Glutamatergic neuron (in vitro differentiated cells): Measurements from ENCODE around the gene VEPH1. TPM values are rescaled to one million over a fixed set of nuclear protein-coding genes. Genes with fewer than 3 reads are reported as not detected.

Source experiments
- DNase-seq: peaks from one replicate; pipeline ENCODE4 v3.0.0; 2022
- H3K27ac Mint-ChIP-seq: one replicate; pipeline ENCODE4 v1.8.0; 2020; ENCODE audit warnings: mild to moderate bottlenecking, mixed read lengths, inconsistent platforms; ENCODE audit not compliant: unreplicated experiment
- H3K27me3 Mint-ChIP-seq: one replicate; pipeline ENCODE4 v1.8.0; 2020; ENCODE audit warnings: mild to moderate bottlenecking, moderate library complexity, mixed read lengths, inconsistent platforms; ENCODE audit not compliant: unreplicated experiment
- H3K36me3 Mint-ChIP-seq: one replicate; pipeline ENCODE4 v1.8.0; 2020; ENCODE audit warnings: mild to moderate bottlenecking, mixed read lengths, inconsistent platforms; ENCODE audit not compliant: unreplicated experiment
- H3K4me1 Mint-ChIP-seq: one replicate; pipeline ENCODE4 v1.8.0; 2020; ENCODE audit warnings: mild to moderate bottlenecking, low read depth, mixed read lengths, inconsistent platforms; ENCODE audit not compliant: unreplicated experiment
- H3K4me3 Mint-ChIP-seq: one replicate; pipeline ENCODE4 v1.8.0; 2020; ENCODE audit warnings: mild to moderate bottlenecking, mixed read lengths, inconsistent platforms; ENCODE audit not compliant: unreplicated experiment
- H3K9me3 Mint-ChIP-seq: one replicate; pipeline ENCODE4 v1.8.0; 2020; ENCODE audit warnings: mild to moderate bottlenecking, moderate library complexity, mixed read lengths, inconsistent platforms; ENCODE audit not compliant: unreplicated experiment
- total RNA-seq: library from RNA; stranded (reverse); fragmentation: NEBNext Ultra II Directional; extraction: Animal tissue kit (Norgen Biotek cat#: 25700); gene quantifications from one replicate; pipeline ENCODE4 v1.2.1, GENCODE V29; 2021; ENCODE audit not compliant: unreplicated experiment
- TF ChIP-seq, protein P1 (sequence below): fragments of 200-600 bp; sonication (generic); IDR thresholded peaks from one replicate; pipeline ENCODE4 v1.5.0; 2021; ENCODE audit not compliant: partially characterized antibody, unreplicated experiment

VEPH1 gene
- total RNA-seq, 1 donor from 2014 or later, result 9.3 TPM

GRCh38 chr3:157516928-157517327 is 13.7 kb upstream of the VEPH1 start:
- Mint-ChIP-seq H3K27ac (no peak overlapping the region), H3K27me3 (no peaks in the 10 kb centered on the region)

GRCh38 chr3:157515398-157515797 is 12.2 kb upstream of the VEPH1 start:
- Mint-ChIP-seq H3K4me1 (no peaks in the 10 kb centered on the region), H3K4me3 (no peak overlapping the region), H3K27ac (no peak overlapping the region), H3K27me3 (no peaks in the 10 kb centered on the region), H3K9me3 (peaks cover 5% of the 10 kb centered on the region), H3K36me3 (no peaks in the 10 kb centered on the region)
- TF ChIP-seq, protein P1, sequence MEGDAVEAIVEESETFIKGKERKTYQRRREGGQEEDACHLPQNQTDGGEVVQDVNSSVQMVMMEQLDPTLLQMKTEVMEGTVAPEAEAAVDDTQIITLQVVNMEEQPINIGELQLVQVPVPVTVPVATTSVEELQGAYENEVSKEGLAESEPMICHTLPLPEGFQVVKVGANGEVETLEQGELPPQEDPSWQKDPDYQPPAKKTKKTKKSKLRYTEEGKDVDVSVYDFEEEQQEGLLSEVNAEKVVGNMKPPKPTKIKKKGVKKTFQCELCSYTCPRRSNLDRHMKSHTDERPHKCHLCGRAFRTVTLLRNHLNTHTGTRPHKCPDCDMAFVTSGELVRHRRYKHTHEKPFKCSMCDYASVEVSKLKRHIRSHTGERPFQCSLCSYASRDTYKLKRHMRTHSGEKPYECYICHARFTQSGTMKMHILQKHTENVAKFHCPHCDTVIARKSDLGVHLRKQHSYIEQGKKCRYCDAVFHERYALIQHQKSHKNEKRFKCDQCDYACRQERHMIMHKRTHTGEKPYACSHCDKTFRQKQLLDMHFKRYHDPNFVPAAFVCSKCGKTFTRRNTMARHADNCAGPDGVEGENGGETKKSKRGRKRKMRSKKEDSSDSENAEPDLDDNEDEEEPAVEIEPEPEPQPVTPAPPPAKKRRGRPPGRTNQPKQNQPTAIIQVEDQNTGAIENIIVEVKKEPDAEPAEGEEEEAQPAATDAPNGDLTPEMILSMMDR, result no peak
- DNase-seq, result no peak

More at GRCh38 chr3:157516928-157517327, 13.7 kb upstream of the VEPH1 start:
- TF ChIP-seq, protein P1, result no peak
- peaks cover 5% of the 10 kb centered on the region for H3K9me3 Mint-ChIP-seq
- H3K4me1 Mint-ChIP-seq, result no peaks in the 10 kb centered on the region
- no peak overlapping the region for H3K4me3 Mint-ChIP-seq
- no peaks in the 10 kb centered on the region for H3K36me3 Mint-ChIP-seq
- DNase-seq, result no peak

- no peak for DNase-seq
- Mint-ChIP-seq H3K36me3 (no peaks in the 10 kb centered on the region), H3K27ac (no peak overlapping the region), H3K4me3 (no peak overlapping the region), H3K27me3 (no peaks in the 10 kb centered on the region), H3K4me1 (no peaks in the 10 kb centered on the region), H3K9me3 (peaks cover 5% of the 10 kb centered on the region)
- TF ChIP-seq, protein P1, result no peak
Measured at GRCh38 chr3:157514371-157514895, 11.2 kb upstream of the VEPH1 start.

DNA sequence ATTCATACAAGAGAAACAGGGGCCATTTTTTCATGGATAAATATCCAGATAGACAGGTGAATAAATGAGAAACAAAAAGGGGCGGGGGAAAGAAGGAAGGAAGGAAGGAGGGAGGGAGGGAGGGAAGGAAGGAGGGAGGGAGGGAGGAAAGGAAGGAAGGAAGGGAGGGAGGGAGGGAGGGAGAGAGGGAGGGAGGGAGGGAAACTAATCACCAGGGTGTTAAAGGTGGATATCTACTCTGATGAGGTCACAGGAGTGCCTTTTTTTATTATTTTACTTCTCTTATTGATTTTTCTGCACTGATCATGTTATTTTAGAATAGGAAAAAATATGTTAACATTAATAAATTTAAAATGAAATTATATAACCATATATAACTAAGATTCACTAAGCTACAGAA is 10.4 kb upstream of the VEPH1 start:
- Mint-ChIP-seq H3K36me3 (no peaks in the 10 kb centered on the region), H3K27me3 (no peaks in the 10 kb centered on the region), H3K4me1 (no peaks in the 10 kb centered on the region), H3K9me3 (peaks cover 2% of the 10 kb centered on the region), H3K27ac (no peak overlapping the region), H3K4me3 (no peak overlapping the region)
- TF ChIP-seq, protein P1, result no peak
- no peak for DNase-seq

DNA sequence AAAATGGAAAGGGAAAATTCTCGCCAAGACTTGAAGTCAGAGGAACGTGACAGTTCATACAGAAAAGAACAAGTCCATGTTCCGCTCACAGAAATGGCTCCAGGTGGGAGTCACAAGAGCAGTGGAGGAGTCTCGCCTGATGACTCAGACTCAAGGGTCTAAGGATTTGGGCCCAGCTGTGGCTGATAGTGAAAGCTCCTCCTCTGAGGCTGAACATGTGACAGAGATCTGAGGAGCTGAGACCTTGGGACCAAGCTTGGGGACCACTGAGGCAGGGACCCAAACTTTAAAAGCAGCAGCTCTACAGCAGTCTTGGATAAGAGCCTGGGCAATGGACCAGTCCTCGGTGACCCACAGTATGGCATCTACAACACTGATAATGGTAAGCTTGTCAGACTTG is 9.3 kb upstream of the VEPH1 start:
- no peak overlapping the region for H3K4me3 Mint-ChIP-seq
- H3K36me3 Mint-ChIP-seq, result no peaks in the 10 kb centered on the region
- no peak overlapping the region for H3K27ac Mint-ChIP-seq
- DNase-seq, result no peak
- H3K4me1 Mint-ChIP-seq, result no peaks in the 10 kb centered on the region
- TF ChIP-seq, protein P1, result no peak
- peaks cover 2% of the 10 kb centered on the region for H3K9me3 Mint-ChIP-seq
- H3K27me3 Mint-ChIP-seq, result no peaks in the 10 kb centered on the region
